ACHN (cell line): ENCODE data around the gene BORCS5.
A peak's percentile ranks its signal among the peaks of the same experiment; 100 is the strongest.
"Not testable (repeated sequence)": the region's sequence is repeated elsewhere in the genome, so short reads cannot be mapped to it uniquely, and the experiment has no call there.

ENCODE experiments used
- DNase-seq: peaks from one replicate; pipeline ENCODE4 v3.0.0-alpha.2; 2015
- in situ Hi-C: cut with HindIII; loops from 2 replicates; pipeline ENCODE4 v1.10.0; 2017; ENCODE audit warnings: low sequenced_read_pairs, low pct_ligation_motif_present, low pct_unique_long_range_greater_than_20kb

BORCS5 gene

GRCh38 chr12:12498210-12498609 is 141.3 kb downstream of the BORCS5 start:
- in situ Hi-C loops = no loop called here
- DNase-seq = no peak

- in situ Hi-C loops = no loop called here
- no peak for DNase-seq
Measured at GRCh38 chr12:12499909-12500604, 143.2 kb downstream of the BORCS5 start.

- in situ Hi-C loops = no loop called here
Measured at GRCh38 chr12:12501121-12501520, 144.2 kb downstream of the BORCS5 start.

GRCh38 chr12:12502130-12502814 is 145.4 kb downstream of the BORCS5 start:
- DNase-seq, in situ Hi-C loops: not testable (repeated sequence)

More at GRCh38 chr12:12501121-12501520, 144.2 kb downstream of the BORCS5 start:
- DNase-seq = no peak

DNA sequence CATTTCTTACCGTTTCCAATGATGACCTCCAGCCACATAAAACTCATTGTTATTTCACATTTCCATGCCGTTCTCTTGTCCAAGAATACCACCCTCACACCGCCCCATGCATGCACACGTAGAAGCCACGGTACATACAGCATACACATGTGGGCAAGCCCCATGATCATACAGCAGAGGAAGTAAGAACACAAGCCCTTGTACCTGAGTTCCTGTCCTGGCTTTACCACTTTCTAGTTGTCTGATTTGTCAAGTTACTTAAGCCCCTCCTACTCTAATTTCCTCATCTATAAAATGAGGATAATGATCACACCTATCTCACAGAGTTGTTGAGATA is 145.9 kb downstream of the BORCS5 start:
- in situ Hi-C loops = no loop called here
- DNase-seq = no peak

- DNase-seq = no peak
- in situ Hi-C loops = no loop called here
Measured at GRCh38 chr12:12503384-12504078, 146.7 kb downstream of the BORCS5 start.

GRCh38 chr12:12505544-12506495 is 148.9 kb downstream of the BORCS5 start:
- in situ Hi-C loops = no loop called here
- DNase-seq = peak; percentile 41

DNA sequence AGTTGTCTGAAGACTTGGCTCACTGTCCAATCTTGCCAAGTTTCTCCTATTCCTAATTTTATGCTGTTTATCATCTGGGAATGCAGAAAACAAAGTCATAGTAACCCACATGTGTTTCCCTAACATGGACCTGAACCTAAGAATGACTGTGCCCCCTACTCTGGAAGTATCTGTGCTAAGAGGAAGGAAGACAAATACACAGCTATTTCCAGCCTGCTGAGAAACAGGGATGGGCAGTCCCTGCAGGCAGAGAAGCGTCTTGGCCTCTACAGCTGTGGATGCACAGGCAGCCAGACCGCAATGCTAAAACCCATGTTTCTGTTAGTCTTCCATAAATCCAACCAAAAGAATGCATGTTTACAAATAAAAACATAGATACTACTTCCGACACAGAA is 149.6 kb downstream of the BORCS5 start:
- in situ Hi-C loops = no loop called here
- DNase-seq = no peak

DNA sequence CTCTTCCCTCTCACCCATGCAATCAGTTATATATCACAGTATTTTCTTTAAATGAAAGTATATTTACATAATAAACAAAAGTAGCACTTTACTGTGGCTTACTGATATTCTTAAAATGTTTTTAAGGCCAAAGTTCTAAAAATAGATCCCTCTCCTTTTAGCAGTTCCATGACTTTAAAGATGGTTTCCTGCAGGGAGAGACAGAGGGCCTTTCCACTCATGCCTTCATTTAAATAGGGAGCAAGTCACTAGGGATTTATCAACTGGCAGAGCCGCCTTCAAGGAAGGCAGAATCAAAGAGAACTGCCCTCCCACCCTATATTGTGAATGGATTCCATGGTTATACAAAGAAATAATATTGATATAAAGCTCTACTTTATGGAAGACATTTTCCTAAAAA is 150.2 kb downstream of the BORCS5 start:
- in situ Hi-C loops = no loop called here
- DNase-seq = no peak

DNA sequence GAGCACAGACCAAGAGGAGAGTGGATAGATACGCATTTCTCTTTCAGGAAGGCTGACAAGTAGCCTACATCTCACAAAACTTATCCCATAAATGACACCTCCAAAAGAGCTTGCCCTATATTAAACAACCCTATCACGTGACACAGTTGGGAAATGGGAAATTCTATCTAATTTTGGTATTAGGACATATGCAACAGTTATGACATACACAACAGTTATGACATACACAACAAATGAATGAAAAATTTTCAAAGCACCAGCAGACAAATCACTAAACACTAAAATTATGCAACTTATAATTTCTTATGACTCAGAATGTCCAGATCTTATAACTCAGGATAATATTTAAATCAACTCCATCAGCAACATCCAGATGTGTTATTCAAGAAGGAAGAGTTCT is 151.7 kb downstream of the BORCS5 start:
- no peak for DNase-seq
- in situ Hi-C loops = no loop called here

DNA sequence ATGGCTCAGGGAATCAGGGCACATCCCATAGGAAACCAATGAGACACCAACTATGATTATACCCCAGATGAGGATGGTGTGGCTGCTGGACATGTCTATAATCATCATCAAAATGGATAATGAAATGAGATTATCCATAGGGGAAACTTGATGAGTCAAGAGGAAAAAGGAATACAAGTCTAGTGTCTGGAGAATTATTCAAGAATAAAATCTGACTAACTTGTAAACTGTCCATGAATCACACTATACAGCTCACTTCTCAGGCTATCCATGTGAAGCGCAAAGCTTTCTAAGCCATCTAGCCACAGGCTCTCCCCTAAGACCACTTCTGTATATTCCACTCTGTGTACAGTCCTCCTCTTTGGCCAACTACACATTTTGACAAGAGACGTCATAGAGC is 153.3 kb downstream of the BORCS5 start:
- DNase-seq = peak; percentile 90
- in situ Hi-C loops = no loop called here

DNA sequence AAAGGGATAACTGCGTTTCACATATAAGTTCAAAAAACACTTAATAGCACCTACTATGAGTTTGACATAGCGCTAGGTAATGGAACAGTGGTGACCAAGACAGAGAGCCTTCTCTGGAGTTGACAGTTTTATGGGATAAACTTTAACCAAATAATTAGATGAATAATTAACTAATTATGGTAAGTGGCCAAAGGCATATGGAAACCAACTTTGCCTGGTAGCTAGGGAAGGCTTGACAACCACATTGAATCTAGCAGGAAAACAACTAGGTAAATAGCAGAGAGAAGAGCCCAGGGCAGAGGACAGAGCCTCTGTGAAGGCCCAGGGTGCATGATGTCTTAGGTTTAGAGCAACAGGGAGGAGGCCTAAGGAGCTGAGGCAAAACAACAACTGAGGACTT is 153.7 kb downstream of the BORCS5 start:
- in situ Hi-C loops = no loop called here

GRCh38 chr12:12511021-12511783 is 154.3 kb downstream of the BORCS5 start:
- DNase-seq = no peak
- in situ Hi-C loops = no loop called here

More for the DNA sequence above, 153.7 kb downstream of the BORCS5 start:
- no peak for DNase-seq

DNA sequence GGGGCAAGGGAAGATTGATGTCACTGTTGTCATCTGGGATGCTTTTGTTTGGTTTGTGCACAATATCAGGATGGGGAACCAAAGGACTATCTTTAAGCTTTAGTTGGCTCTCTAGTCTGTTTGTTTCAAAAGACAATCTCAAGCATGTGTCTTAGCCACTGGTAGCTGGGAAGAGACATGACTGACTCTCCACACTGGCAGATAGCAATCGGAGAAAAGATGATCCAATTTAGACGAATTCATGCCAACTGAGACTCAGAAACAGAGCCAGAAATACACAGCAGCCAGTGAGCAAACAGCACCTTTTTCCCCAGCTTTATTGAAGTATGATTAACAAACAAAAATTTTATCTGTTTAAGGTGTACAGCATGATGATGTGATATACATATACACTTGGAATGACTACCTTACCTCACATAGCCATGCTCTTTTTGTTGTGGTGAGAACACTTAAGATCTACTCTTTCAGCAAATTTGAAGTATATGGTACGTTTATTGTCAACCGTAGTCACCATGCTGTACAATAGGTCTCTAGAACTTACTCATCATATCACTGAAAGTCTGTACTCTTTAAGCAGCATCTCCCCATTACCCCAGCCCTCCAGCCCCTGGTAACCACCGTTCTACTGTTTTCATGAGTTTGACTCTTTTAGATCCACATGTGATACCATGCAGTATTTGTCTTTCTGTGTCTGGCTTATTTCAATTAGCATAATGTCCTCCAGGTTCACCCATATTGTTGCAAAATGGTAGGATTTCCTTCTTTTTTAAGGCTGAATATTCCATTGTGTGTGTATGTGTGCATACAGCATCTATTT is 155.2 kb downstream of the BORCS5 start:
- no peak for DNase-seq
- in situ Hi-C loops = no loop called here

- in situ Hi-C loops = no loop called here
Measured at GRCh38 chr12:12513416-12514006, 156.6 kb downstream of the BORCS5 start.

DNA sequence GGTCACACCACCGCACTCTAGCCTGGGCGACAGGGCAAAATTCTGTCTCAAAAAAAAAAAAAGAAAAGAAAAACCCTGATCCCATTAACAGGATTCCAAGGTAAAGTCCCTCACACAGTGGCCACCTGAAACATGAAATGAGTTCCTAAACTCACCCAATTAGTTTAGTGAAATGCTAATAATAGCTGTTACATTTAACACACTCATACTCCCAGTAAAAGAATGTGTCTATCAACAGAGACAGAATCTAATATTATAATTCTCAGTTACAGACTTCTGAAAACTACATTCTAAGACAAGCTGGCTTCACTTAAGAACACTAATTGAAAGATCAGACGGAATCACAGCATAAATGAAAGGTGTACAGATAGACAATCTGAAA is 161.6 kb downstream of the BORCS5 start:
- in situ Hi-C loops = no loop called here

More at GRCh38 chr12:12513416-12514006, 156.6 kb downstream of the BORCS5 start:
- DNase-seq = no peak

GRCh38 chr12:12518919-12519318 is 162.0 kb downstream of the BORCS5 start:
- DNase-seq = no peak
- in situ Hi-C loops = no loop called here

More for the DNA sequence above, 161.6 kb downstream of the BORCS5 start:
- no peak for DNase-seq
